Tibial nerve (tissue), 3 donors: Measurements from ENCODE around the gene GTPBP8.

Experiments used
- POLR2A ChIP-seq, 2 donors: fragments of 450-650 bp; IDR thresholded peaks; one replicate each; pipeline ENCODE4 v1.6.1; 2017; ENCODE audit warnings: antibody characterized with exemption in 2 of 2, mild to moderate bottlenecking in 2 of 2, moderate library complexity in 2 of 2
- TF ChIP-seq, protein P1 (sequence below), 5 experiments: fragments of 200-600 bp in 3 of 5; fragments of 450-650 bp in 2 of 5; sonication (generic) in 3 of 5; IDR thresholded peaks; one replicate each; pipeline ENCODE4 v1.5.1; 2016 to 2019; ENCODE audit warnings: antibody characterized with exemption in 5 of 5, mild to moderate bottlenecking in 3 of 5, moderate library complexity in 2 of 5

DNA sequence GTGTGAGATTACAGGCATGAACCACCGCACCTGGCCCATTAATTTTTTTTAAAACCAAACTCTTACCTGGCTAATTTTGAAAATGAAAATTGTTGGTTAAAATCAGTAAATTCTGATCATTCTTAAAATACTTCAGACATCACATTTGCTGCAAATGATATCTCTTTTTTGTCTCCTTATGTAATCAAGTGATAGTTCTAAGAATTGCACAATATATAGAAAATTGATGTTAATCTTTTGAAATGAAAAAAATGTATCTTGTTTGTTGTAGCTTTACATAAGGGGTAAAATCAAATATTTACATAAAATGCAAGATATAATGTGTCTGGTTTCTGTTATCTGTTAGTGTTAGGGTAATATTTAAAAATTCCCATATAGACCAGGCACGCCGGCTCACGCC lies 5.0 kb downstream of the GTPBP8 start:
- TF ChIP-seq, protein P1, sequence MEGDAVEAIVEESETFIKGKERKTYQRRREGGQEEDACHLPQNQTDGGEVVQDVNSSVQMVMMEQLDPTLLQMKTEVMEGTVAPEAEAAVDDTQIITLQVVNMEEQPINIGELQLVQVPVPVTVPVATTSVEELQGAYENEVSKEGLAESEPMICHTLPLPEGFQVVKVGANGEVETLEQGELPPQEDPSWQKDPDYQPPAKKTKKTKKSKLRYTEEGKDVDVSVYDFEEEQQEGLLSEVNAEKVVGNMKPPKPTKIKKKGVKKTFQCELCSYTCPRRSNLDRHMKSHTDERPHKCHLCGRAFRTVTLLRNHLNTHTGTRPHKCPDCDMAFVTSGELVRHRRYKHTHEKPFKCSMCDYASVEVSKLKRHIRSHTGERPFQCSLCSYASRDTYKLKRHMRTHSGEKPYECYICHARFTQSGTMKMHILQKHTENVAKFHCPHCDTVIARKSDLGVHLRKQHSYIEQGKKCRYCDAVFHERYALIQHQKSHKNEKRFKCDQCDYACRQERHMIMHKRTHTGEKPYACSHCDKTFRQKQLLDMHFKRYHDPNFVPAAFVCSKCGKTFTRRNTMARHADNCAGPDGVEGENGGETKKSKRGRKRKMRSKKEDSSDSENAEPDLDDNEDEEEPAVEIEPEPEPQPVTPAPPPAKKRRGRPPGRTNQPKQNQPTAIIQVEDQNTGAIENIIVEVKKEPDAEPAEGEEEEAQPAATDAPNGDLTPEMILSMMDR (IDR thresholded peaks at IDR 0.05) = no peak
- no peak for TF ChIP-seq POLR2A (IDR thresholded peaks at IDR 0.05)
